Measurements from ENCODE around the gene LHPP. TPM values are rescaled to one million over a fixed set of nuclear protein-coding genes. Genes with fewer than 3 reads are reported as not detected.

The LHPP gene
- total RNA-seq, 1 donor from 2014 or later: 19.6 TPM

- TF ChIP-seq, protein P1, sequence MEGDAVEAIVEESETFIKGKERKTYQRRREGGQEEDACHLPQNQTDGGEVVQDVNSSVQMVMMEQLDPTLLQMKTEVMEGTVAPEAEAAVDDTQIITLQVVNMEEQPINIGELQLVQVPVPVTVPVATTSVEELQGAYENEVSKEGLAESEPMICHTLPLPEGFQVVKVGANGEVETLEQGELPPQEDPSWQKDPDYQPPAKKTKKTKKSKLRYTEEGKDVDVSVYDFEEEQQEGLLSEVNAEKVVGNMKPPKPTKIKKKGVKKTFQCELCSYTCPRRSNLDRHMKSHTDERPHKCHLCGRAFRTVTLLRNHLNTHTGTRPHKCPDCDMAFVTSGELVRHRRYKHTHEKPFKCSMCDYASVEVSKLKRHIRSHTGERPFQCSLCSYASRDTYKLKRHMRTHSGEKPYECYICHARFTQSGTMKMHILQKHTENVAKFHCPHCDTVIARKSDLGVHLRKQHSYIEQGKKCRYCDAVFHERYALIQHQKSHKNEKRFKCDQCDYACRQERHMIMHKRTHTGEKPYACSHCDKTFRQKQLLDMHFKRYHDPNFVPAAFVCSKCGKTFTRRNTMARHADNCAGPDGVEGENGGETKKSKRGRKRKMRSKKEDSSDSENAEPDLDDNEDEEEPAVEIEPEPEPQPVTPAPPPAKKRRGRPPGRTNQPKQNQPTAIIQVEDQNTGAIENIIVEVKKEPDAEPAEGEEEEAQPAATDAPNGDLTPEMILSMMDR (IDR thresholded peaks at IDR 0.05; ENCODE audit: unreplicated experiment): no peak
- Mint-ChIP-seq H3K4me3 (no peak overlapping the region), H3K36me3 (no peaks in the 10 kb centered on the region), H3K27ac (no peak overlapping the region), H3K27me3 (ENCODE audit: low read depth) (no peaks in the 10 kb centered on the region), H3K9me3 (no peaks in the 10 kb centered on the region), H3K4me1 (peaks cover 8% of the 10 kb centered on the region)
- no peak for DNase-seq (ENCODE audit: low spot score in 2 of 2, unreplicated experiment in 2 of 2)
These were observed 81.5 kb downstream of the LHPP start for GRCh38 chr10:124543146-124543545.

GRCh38 chr10:124543971-124544370 lies 82.3 kb downstream of the LHPP start:
- Mint-ChIP-seq H3K4me1 (peaks cover 8% of the 10 kb centered on the region), H3K9me3 (no peaks in the 10 kb centered on the region), H3K27me3 (ENCODE audit: low read depth) (no peaks in the 10 kb centered on the region), H3K36me3 (no peaks in the 10 kb centered on the region), H3K4me3 (no peak overlapping the region), H3K27ac (no peak overlapping the region)
- TF ChIP-seq, protein P1 (IDR thresholded peaks at IDR 0.05; ENCODE audit: unreplicated experiment): no peak
- DNase-seq (ENCODE audit: low spot score in 2 of 2, unreplicated experiment in 2 of 2): no peak

DNA sequence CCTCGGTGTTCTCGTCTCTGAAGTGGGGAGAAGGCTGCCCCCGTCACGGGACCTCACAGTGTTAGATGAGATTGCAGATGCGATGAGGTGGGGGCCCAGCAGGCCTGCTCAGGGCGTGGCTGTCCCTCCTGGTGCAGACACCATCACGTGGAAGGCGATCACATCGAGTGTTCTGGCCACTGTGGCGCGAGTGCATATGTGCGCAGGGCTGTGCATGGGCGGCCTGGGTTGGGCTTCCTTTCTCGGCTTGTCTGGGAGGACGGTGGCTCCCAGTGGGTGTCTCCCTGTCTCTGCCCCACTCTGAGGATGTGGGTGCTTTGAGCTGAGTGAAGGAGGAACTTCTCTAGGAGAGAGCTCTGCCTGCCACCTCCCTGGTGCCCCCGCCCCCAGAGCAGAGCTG lies 83.1 kb downstream of the LHPP start:
- H3K27me3 Mint-ChIP-seq (ENCODE audit: low read depth): no peaks in the 10 kb centered on the region
- DNase-seq (ENCODE audit: low spot score in 2 of 2, unreplicated experiment in 2 of 2): no peak
- no peak overlapping the region for H3K4me3 Mint-ChIP-seq
- H3K9me3 Mint-ChIP-seq: no peaks in the 10 kb centered on the region
- TF ChIP-seq, protein P1 (IDR thresholded peaks at IDR 0.05; ENCODE audit: unreplicated experiment): no peak
- H3K27ac Mint-ChIP-seq: no peak overlapping the region
- H3K36me3 Mint-ChIP-seq: no peaks in the 10 kb centered on the region
- H3K4me1 Mint-ChIP-seq: peaks cover 8% of the 10 kb centered on the region

DNA sequence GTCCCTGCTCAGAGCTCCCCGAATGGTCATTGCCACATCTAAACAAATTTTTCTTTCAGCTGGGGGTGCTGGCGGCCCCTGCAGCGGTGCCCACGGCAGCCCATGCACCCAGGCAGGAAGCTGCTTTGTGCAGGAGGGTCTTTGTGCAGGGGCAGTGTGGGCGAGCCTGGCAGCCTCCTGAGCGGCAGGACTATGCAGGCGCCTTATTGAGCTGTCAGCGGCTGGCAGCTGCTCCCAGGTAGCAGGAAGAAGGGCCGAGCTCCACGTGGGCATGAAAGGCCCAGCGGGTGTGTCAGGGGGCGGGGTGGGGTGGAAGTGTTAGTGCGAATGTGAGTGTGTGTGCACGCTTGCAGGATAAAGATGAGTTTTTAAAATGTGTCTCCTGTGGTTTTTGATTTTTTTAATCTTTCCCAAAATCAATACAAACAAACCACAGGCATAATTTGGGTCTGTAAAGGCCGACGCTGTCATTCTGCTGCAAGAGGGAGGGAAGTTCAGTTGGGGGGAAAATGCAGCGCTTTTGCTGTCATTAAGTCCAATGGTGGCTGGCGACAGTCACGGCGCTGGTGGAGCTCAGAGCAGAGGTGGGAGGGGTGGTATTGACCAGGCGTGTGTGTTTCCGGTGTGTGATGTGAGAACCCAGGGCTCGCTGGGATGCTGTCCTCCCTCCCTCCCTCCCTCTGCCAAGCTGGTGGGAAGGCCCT lies 83.9 kb downstream of the LHPP start:
- TF ChIP-seq, protein P1 (IDR thresholded peaks at IDR 0.05; ENCODE audit: unreplicated experiment): no peak
- no peak for DNase-seq (ENCODE audit: low spot score in 2 of 2, unreplicated experiment in 2 of 2)
- Mint-ChIP-seq H3K4me3 (no peak overlapping the region), H3K36me3 (no peaks in the 10 kb centered on the region), H3K27me3 (ENCODE audit: low read depth) (no peaks in the 10 kb centered on the region), H3K27ac (no peak overlapping the region), H3K4me1 (peaks cover 8% of the 10 kb centered on the region), H3K9me3 (no peaks in the 10 kb centered on the region)

- DNase-seq (ENCODE audit: low spot score in 2 of 2, unreplicated experiment in 2 of 2): no peak
- Mint-ChIP-seq H3K27me3 (ENCODE audit: low read depth) (no peaks in the 10 kb centered on the region), H3K36me3 (no peaks in the 10 kb centered on the region), H3K9me3 (no peaks in the 10 kb centered on the region), H3K4me1 (peaks cover 8% of the 10 kb centered on the region), H3K4me3 (no peak overlapping the region), H3K27ac (no peak overlapping the region)
- TF ChIP-seq, protein P1 (IDR thresholded peaks at IDR 0.05; ENCODE audit: unreplicated experiment): no peak
These were observed 84.4 kb downstream of the LHPP start for GRCh38 chr10:124546055-124546369.
